Upper lobe of left lung (tissue), 6 donors: ENCODE data around the gene RAB24. TPM values are rescaled to one million over a fixed set of nuclear protein-coding genes. Genes with fewer than 3 reads are reported as not detected.
"Not testable (repeated sequence)": the region's sequence is repeated elsewhere in the genome, so short reads cannot be mapped to it uniquely, and the experiment has no call there.

Experiments
- ATAC-seq, 2 donors: fragments of 200-7000 bp; cut with Tn5 transposase; one replicate each; pipeline ENCODE4 v1.9.1; 2022; ENCODE audit warnings: mild to moderate bottlenecking in 2 of 2, moderate library complexity in 2 of 2; ENCODE audit not compliant: low FRiP score in 2 of 2
- DNase-seq, 2 donors: peaks; one replicate each; pipeline ENCODE4 v3.0.0-alpha.2; 2019 to 2020
- H3K27ac ChIP-seq, 4 donors: fragments of 200-600 bp; sonication (generic); one replicate each; pipeline ENCODE4 v1.5.1; 2016 to 2019
- H3K27me3 ChIP-seq, 4 donors: fragments of 200-600 bp; sonication (generic); one replicate each; pipeline ENCODE4 v1.5.1; 2017 to 2019
- H3K36me3 ChIP-seq, 4 donors: fragments of 200-600 bp; sonication (generic); one replicate each; pipeline ENCODE4 v1.5.1; 2016 to 2019
- H3K4me1 ChIP-seq, 4 donors: fragments of 200-600 bp; sonication (generic); one replicate each; pipeline ENCODE4 v1.5.1; 2018 to 2019
- H3K4me3 ChIP-seq, 4 donors: fragments of 200-600 bp; sonication (generic); one replicate each; pipeline ENCODE4 v1.5.1; 2017 to 2019; ENCODE audit warnings: mild to moderate bottlenecking in 2 of 4, moderate library complexity in 1 of 4
- H3K9me3 ChIP-seq, 4 donors: fragments of 200-600 bp; sonication (generic); one replicate each; pipeline ENCODE4 v1.5.1; 2018 to 2019
- CTCF ChIP-seq, 6 experiments: fragments of 450-650 bp in 4 of 6; fragments of 200-600 bp in 2 of 6; sonication (generic) in 2 of 6; IDR thresholded peaks; one replicate each; pipeline ENCODE4 v1.5.1; 2016 to 2019; ENCODE audit warnings: antibody characterized with exemption in 6 of 6
- EP300 ChIP-seq, 4 donors: sonication (generic); formaldehyde crosslinking; IDR thresholded peaks; one replicate each; pipeline ENCODE4 v1.5.1; 2017; ENCODE audit warnings: antibody characterized with exemption in 4 of 4, control low read depth in 2 of 4
- POLR2A ChIP-seq, 4 donors: fragments of 450-650 bp; IDR thresholded peaks; one replicate each; pipeline ENCODE4 v1.5.1; 2016 to 2017; ENCODE audit warnings: antibody characterized with exemption in 4 of 4, mild to moderate bottlenecking in 2 of 4
- POLR2AphosphoS5 ChIP-seq, 2 donors: sonication (generic); formaldehyde crosslinking; IDR thresholded peaks; one replicate each; pipeline ENCODE4 v1.5.1; 2017; ENCODE audit warnings: antibody characterized with exemption in 2 of 2
- WGBS, 2 donors: methylation state at CpG; one replicate each; pipeline ENCODE4 v1.1.5; 2017 to 2018; 5-methylcytosine and 5-hydroxymethylcytosine counted together
- total RNA-seq, 6 donors: library from RNA; depleted of rRNA in 4 of 6; stranded (reverse); fragments of >200 nt in 4 of 6; gene quantifications; one replicate each; pipeline versions ENCODE4 v1.1.0 to v1.2.1, GENCODE V29; 2016 to 2021
- donor health status: DM: no; HTN: no; CAD: no; lungs with moderate emphysema.
- donor health status: DM: no; HTN: yes; CAD: no; lungs with severe emphysema.

RAB24 gene
- total RNA-seq, 6 donors from 2014 or later = 26.8 to 92.2 (median 50.3) TPM

GRCh38 chr5:177308740-177309139 is 5.2 kb upstream of the RAB24 start:
- Histone ChIP-seq H3K4me3 (no peak overlapping the region), H3K27ac (peak overlapping the region; percentile 4 to 92 (median 10)), H3K36me3 (peaks cover 0 to 37% (median 19%) of the 10 kb centered on the region in 4 donors), H3K27me3 (no peaks in the 10 kb centered on the region), H3K9me3 (no peaks in the 10 kb centered on the region), H3K4me1 (peaks cover 45 to 77% (median 59%) of the 10 kb centered on the region in 4 donors)
- no peak for ATAC-seq
- TF ChIP-seq EP300 (IDR thresholded peaks at IDR 0.05) (no peak), CTCF (IDR thresholded peaks at IDR 0.05) (no peak), POLR2AphosphoS5 (IDR thresholded peaks at IDR 0.05) (no peak), POLR2A (IDR thresholded peaks at IDR 0.05) (no peak)
- WGBS, 2 donors = 92% methylated on average over 11 of the region's 11 CpGs
- no peak for DNase-seq

GRCh38 chr5:177307544-177308363 is 4.2 kb upstream of the RAB24 start:
- Histone ChIP-seq H3K36me3 (peaks cover 0 to 37% (median 19%) of the 10 kb centered on the region in 4 donors), H3K27ac (peak overlapping the region; percentile 77 to 92 (median 85)), H3K9me3 (no peaks in the 10 kb centered on the region), H3K4me3 (peak overlapping the region in 2 of 4 donors; percentile 5 to 30), H3K4me1 (peaks cover 44 to 79% (median 59%) of the 10 kb centered on the region in 4 donors), H3K27me3 (no peaks in the 10 kb centered on the region)
- TF ChIP-seq EP300 (IDR thresholded peaks at IDR 0.05) (no peak), POLR2AphosphoS5 (IDR thresholded peaks at IDR 0.05) (no peak), POLR2A (IDR thresholded peaks at IDR 0.05) (no peak), CTCF (IDR thresholded peaks at IDR 0.05) (no peak)
- ATAC-seq = no peak
- WGBS, 2 donors = 73% methylated on average over 23 to 40 of the region's 43 CpGs
- DNase-seq = peak in 1 of 2 donors; percentile 86

- no peaks in the 10 kb centered on the region for H3K27me3 ChIP-seq
- H3K27ac ChIP-seq = peak overlapping the region; percentile 77 to 92 (median 85)
- H3K4me3 ChIP-seq = peak overlapping the region in 1 of 4 donors; percentile 30
- DNase-seq (peak in 1 of 2 donors; percentile 61), ATAC-seq (peak; percentile 15 to 31)
- peaks cover 0 to 38% (median 19%) of the 10 kb centered on the region in 4 donors for H3K36me3 ChIP-seq
- peak in 1 of 4 donors; percentile 3 for TF ChIP-seq POLR2A (IDR thresholded peaks at IDR 0.05)
- peak in 2 of 4 donors; percentile 24 to 84 for TF ChIP-seq EP300 (IDR thresholded peaks at IDR 0.05)
- peak; percentile 57 to 76 for TF ChIP-seq POLR2AphosphoS5 (IDR thresholded peaks at IDR 0.05)
- TF ChIP-seq CTCF (IDR thresholded peaks at IDR 0.05) = peak in 2 of 6 experiments; percentile 4 to 30
- WGBS, 2 donors = 62 to 71% methylated on average over 13 to 15 of the region's 15 CpGs
- H3K9me3 ChIP-seq = no peaks in the 10 kb centered on the region
- peaks cover 44 to 79% (median 59%) of the 10 kb centered on the region in 4 donors for H3K4me1 ChIP-seq
Measured at GRCh38 chr5:177306674-177307543, 3.4 kb upstream of the RAB24 start.

GRCh38 chr5:177306103-177306640 is 2.7 kb upstream of the RAB24 start:
- Histone ChIP-seq H3K27ac (peak overlapping the region; percentile 57 to 92 (median 74)), H3K4me3 (peak overlapping the region in 1 of 4 donors; percentile 9), H3K36me3 (peaks cover 0 to 46% (median 19%) of the 10 kb centered on the region in 4 donors), H3K4me1 (peaks cover 44 to 79% (median 59%) of the 10 kb centered on the region in 4 donors)
- not testable (repeated sequence) for DNase-seq, ATAC-seq, H3K27me3 ChIP-seq, H3K9me3 ChIP-seq
- 85 to 93% methylated on average over 9 to 11 of the region's 11 CpGs for WGBS, 2 donors
